ENCODE data around the gene RASIP1.

The RASIP1 gene

DNA sequence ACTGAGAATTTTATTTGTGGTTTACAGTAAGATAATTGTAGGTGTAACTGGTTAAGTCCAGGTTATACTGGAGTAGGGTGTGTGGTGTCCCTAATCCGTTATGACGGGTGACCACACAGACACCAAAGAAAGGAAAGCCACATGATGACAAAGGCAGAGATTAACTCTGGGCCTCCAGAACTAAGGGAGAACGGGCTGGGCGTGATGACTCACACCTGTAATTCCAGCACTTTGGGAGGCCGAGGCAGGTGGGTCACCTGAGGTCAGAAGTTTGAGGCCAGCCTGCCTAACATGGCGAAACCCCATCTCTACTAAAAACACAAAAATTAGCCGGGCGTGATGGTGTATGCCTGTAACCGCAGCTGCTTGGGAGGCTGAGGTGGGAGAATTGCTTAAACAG lies 54.8 kb downstream of the RASIP1 start:
- TF ChIP-seq EZH2 (IDR thresholded peaks at IDR 0.05; ENCODE audit: borderline replicate concordance, low read depth, low read length, severe bottlenecking), result no peak
- TF ChIP-seq, protein P1, sequence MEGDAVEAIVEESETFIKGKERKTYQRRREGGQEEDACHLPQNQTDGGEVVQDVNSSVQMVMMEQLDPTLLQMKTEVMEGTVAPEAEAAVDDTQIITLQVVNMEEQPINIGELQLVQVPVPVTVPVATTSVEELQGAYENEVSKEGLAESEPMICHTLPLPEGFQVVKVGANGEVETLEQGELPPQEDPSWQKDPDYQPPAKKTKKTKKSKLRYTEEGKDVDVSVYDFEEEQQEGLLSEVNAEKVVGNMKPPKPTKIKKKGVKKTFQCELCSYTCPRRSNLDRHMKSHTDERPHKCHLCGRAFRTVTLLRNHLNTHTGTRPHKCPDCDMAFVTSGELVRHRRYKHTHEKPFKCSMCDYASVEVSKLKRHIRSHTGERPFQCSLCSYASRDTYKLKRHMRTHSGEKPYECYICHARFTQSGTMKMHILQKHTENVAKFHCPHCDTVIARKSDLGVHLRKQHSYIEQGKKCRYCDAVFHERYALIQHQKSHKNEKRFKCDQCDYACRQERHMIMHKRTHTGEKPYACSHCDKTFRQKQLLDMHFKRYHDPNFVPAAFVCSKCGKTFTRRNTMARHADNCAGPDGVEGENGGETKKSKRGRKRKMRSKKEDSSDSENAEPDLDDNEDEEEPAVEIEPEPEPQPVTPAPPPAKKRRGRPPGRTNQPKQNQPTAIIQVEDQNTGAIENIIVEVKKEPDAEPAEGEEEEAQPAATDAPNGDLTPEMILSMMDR (IDR thresholded peaks at IDR 0.05; ENCODE audit: borderline replicate concordance, extremely low read depth, low read length, poor library complexity, severe bottlenecking), result no peak
- Histone ChIP-seq H4K20me1 (ENCODE audit: insufficient read depth, low read length) (no peaks in the 10 kb centered on the region; the same call in 1 of the 2 replicates), H3K27me3 (ENCODE audit: insufficient read depth, low read length, poor library complexity) (no peaks in the 10 kb centered on the region), H3K79me2 (ENCODE audit: insufficient read depth, low read length) (no peaks in the 10 kb centered on the region), H3K9me3 (ENCODE audit: insufficient read depth, low read length, severe bottlenecking) (no peaks in the 10 kb centered on the region), H3K4me3 (ENCODE audit: low read depth in 1 of 2, low read length in 2 of 2) (no peak overlapping the region), H3K9ac (ENCODE audit: low read depth, low read length) (no peak overlapping the region), H3K36me3 (ENCODE audit: insufficient read depth, low read length) (no peaks in the 10 kb centered on the region), H2AFZ (ENCODE audit: low read depth, low read length) (no peak overlapping the region), H3K4me1 (ENCODE audit: insufficient read depth, low read length) (no peaks in the 10 kb centered on the region), H3K27ac (ENCODE audit: low read length) (no peak overlapping the region), H3K4me2 (ENCODE audit: insufficient read depth, low read length) (no peak overlapping the region)
- DNase-seq, result no peak
- ATAC-seq (ENCODE audit: insufficient read depth, low read depth), result no peak

- Histone ChIP-seq H3K36me3 (ENCODE audit: insufficient read depth, low read length) (no peaks in the 10 kb centered on the region), H3K9ac (ENCODE audit: low read depth, low read length) (no peak overlapping the region), H3K79me2 (ENCODE audit: insufficient read depth, low read length) (no peaks in the 10 kb centered on the region), H3K4me2 (ENCODE audit: insufficient read depth, low read length) (no peak overlapping the region), H3K4me1 (ENCODE audit: insufficient read depth, low read length) (no peaks in the 10 kb centered on the region), H4K20me1 (ENCODE audit: insufficient read depth, low read length) (no peaks in the 10 kb centered on the region; the same call in 1 of the 2 replicates), H3K27me3 (ENCODE audit: insufficient read depth, low read length, poor library complexity) (no peaks in the 10 kb centered on the region), H2AFZ (ENCODE audit: low read depth, low read length) (no peak overlapping the region), H3K4me3 (ENCODE audit: low read depth in 1 of 2, low read length in 2 of 2) (no peak overlapping the region), H3K9me3 (ENCODE audit: insufficient read depth, low read length, severe bottlenecking) (no peaks in the 10 kb centered on the region), H3K27ac (ENCODE audit: low read length) (no peak overlapping the region)
- DNase-seq (no peak), ATAC-seq (ENCODE audit: insufficient read depth, low read depth) (no peak)
- TF ChIP-seq, protein P1 (IDR thresholded peaks at IDR 0.05; ENCODE audit: borderline replicate concordance, extremely low read depth, low read length, poor library complexity, severe bottlenecking), result no peak
- no peak for TF ChIP-seq EZH2 (IDR thresholded peaks at IDR 0.05; ENCODE audit: borderline replicate concordance, low read depth, low read length, severe bottlenecking)
Observed at GRCh38 chr19:48683349-48683748, 57.1 kb downstream of the RASIP1 start.

DNA sequence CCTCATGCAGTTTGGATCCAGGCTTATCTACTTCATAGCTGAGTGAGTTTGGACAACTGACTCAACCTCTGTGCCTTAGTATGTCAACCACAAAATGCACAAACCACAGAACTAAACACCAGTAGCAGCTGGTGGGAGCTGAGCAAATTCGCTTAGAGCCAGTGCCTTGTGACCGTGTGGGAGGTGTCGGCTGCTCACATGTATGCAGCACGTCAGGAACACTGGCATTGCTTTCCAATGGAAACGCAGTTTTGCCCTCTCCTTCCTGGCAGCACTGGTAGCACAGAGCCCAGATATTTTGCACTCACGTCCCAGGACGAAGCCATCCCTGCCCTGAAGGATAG lies 59.3 kb downstream of the RASIP1 start:
- no peak overlapping the region for H2AFZ ChIP-seq (ENCODE audit: low read depth, low read length)
- no peak overlapping the region for H3K4me3 ChIP-seq (ENCODE audit: low read depth in 1 of 2, low read length in 2 of 2)
- no peak overlapping the region; the same call in 1 of the 2 replicates for H3K27ac ChIP-seq (ENCODE audit: low read length)
- H3K4me2 ChIP-seq (ENCODE audit: insufficient read depth, low read length), result no peak overlapping the region
- H3K9me3 ChIP-seq (ENCODE audit: insufficient read depth, low read length, severe bottlenecking), result no peaks in the 10 kb centered on the region
- no peak overlapping the region for H3K9ac ChIP-seq (ENCODE audit: low read depth, low read length)
- no peaks in the 10 kb centered on the region for H3K36me3 ChIP-seq (ENCODE audit: insufficient read depth, low read length)
- no peaks in the 10 kb centered on the region for H3K79me2 ChIP-seq (ENCODE audit: insufficient read depth, low read length)
- no peaks in the 10 kb centered on the region for H3K27me3 ChIP-seq (ENCODE audit: insufficient read depth, low read length, poor library complexity)
- TF ChIP-seq, protein P1 (IDR thresholded peaks at IDR 0.05; ENCODE audit: borderline replicate concordance, extremely low read depth, low read length, poor library complexity, severe bottlenecking), result no peak
- TF ChIP-seq EZH2 (IDR thresholded peaks at IDR 0.05; ENCODE audit: borderline replicate concordance, low read depth, low read length, severe bottlenecking), result no peak
- peak; percentile 30 for DNase-seq
- ATAC-seq (ENCODE audit: insufficient read depth, low read depth), result peak; percentile 73
- no peaks in the 10 kb centered on the region; the same call in 1 of the 2 replicates for H4K20me1 ChIP-seq (ENCODE audit: insufficient read depth, low read length)
- H3K4me1 ChIP-seq (ENCODE audit: insufficient read depth, low read length), result no peaks in the 10 kb centered on the region
